ENCODE data around the gene PODN. TPM values are rescaled to one million over a fixed set of nuclear protein-coding genes. Genes with fewer than 3 reads are reported as not detected.

PODN gene
- total and polyA plus RNA-seq, 2 of the 4 experiments (the other 2 are of a cell fraction) = 0.54 to 6.2 TPM

DNA sequence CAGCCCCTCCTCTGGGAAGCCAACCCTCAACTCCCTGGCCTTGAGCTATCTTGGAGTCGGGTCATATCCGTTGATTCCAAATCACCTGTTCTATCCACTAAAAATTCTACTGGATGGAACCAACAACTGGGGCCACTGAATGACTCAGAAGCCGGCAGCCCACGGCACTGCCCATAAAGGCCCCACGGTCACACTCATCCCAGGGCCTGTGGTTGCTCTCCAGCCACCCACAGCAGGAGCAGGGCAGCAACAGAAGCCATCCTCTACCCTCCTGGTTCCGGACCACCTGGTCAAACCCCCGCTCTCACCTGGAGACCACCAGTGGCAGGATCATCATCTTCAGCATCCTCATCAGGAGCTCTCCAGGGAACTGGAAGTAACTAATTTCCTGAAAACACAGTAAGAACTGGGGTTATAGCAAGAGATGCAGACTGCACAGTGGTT, 72.1 kb downstream of the PODN start:
- 93% methylated on average over 2 of the region's 7 CpGs; no CpG with 5 or more reads in 1 of the 2 experiments for WGBS, 2 experiments (ENCODE audit: extremely low coverage in 2 of 2, insufficient read length in 1 of 2)
- no peak overlapping the region for H3K4me3 ChIP-seq (ENCODE audit: insufficient read depth, low read depth, low read length)
- H2AK9ac ChIP-seq (replicated peaks; ENCODE audit: low read depth, low read length, poor library complexity) = peak overlapping the region; percentile 57
- peak overlapping the region; percentile 100 for H3K4ac ChIP-seq (ENCODE audit: low read depth, low read length)
- no TSS peak for BruUV-seq (replicated peaks)
- H3K27me3 ChIP-seq (ENCODE audit: control insufficient read depth, insufficient read depth, low read length) = no peaks in the 10 kb centered on the region
- H3K4me2 ChIP-seq (ENCODE audit: low read depth, low read length) = no peak overlapping the region
- dilution Hi-C loops (cut with HindIII; ENCODE audit: low sequenced_read_pairs, unreplicated experiment) = no loop called here
- no peak for DNase-seq
- H4K20me1 ChIP-seq (ENCODE audit: insufficient read depth, low read length) = no peaks in the 10 kb centered on the region
- peaks cover 21% of the 10 kb centered on the region for H3K9me1 ChIP-seq (ENCODE audit: insufficient read depth, low read length)
- peak overlapping the region; percentile 69; the same call in 2 of the 3 replicates for H2BK15ac ChIP-seq (ENCODE audit: low read depth, low read length)
- intact Hi-C loops (cut with micrococcal nuclease) = loop anchor here (2.0 kb wide), 1 partner anchor 25 kb away; no protein-coding TSS in a partner anchor
- H4K5ac ChIP-seq (ENCODE audit: low read depth, low read length) = peak overlapping the region; percentile 73
- in situ Hi-C loops (cut with MboI; ENCODE audit: low sequenced_read_pairs) = no loop called here
- no peaks in the 10 kb centered on the region for H3K79me1 ChIP-seq (ENCODE audit: low read depth in 1 of 2, low read length in 2 of 2)
- peak overlapping the region; percentile 94 for H2BK120ac ChIP-seq (ENCODE audit: low read depth, low read length)
- peak overlapping the region; percentile 95 for H4K91ac ChIP-seq (ENCODE audit: insufficient read depth, low read depth, low read length)
- peak overlapping the region; percentile 28 for H2BK5ac ChIP-seq (ENCODE audit: low read depth, low read length, poor library complexity, severe bottlenecking)
- H2AFZ ChIP-seq (replicated peaks; ENCODE audit: low read length, poor library complexity) = peak overlapping the region; percentile 78
- ChIA-PET CTCF (interaction anchor here (0.8 kb wide), 1 partner anchor 22 kb away, joined by 3 read pairs; no protein-coding TSS in a partner anchor), POLR2A (ENCODE audit: unreplicated experiment) (no interaction called here)
- peak overlapping the region; percentile 5; the same call in 1 of the 2 replicates for H3K56ac ChIP-seq (ENCODE audit: extremely low read depth, insufficient read depth, low read length)
- H3K9me3 ChIP-seq (ENCODE audit: control insufficient read depth, insufficient read depth, low read length) = peaks cover 4% of the 10 kb centered on the region
- H3K27ac ChIP-seq (ENCODE audit: insufficient read depth, low read length) = peak overlapping the region; percentile 38; the same call in 1 of the 2 replicates
- peak overlapping the region; percentile 55 for H3K18ac ChIP-seq (ENCODE audit: low read depth, low read length)
- peak overlapping the region; percentile 88 for H3K23ac ChIP-seq (ENCODE audit: low read depth, low read length)
- ATAC-seq (ENCODE audit: low read depth) = no peak
- H3K9ac ChIP-seq (ENCODE audit: low read depth, low read length) = no peak overlapping the region
- H3K14ac ChIP-seq (replicated peaks; ENCODE audit: low read depth, low read length) = peak overlapping the region; percentile 85
- TF ChIP-seq, protein P1, sequence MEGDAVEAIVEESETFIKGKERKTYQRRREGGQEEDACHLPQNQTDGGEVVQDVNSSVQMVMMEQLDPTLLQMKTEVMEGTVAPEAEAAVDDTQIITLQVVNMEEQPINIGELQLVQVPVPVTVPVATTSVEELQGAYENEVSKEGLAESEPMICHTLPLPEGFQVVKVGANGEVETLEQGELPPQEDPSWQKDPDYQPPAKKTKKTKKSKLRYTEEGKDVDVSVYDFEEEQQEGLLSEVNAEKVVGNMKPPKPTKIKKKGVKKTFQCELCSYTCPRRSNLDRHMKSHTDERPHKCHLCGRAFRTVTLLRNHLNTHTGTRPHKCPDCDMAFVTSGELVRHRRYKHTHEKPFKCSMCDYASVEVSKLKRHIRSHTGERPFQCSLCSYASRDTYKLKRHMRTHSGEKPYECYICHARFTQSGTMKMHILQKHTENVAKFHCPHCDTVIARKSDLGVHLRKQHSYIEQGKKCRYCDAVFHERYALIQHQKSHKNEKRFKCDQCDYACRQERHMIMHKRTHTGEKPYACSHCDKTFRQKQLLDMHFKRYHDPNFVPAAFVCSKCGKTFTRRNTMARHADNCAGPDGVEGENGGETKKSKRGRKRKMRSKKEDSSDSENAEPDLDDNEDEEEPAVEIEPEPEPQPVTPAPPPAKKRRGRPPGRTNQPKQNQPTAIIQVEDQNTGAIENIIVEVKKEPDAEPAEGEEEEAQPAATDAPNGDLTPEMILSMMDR (conservative IDR thresholded peaks at IDR 0.05; ENCODE audit: low read depth, low read length) = no peak
- TF ChIP-seq, protein P2, sequence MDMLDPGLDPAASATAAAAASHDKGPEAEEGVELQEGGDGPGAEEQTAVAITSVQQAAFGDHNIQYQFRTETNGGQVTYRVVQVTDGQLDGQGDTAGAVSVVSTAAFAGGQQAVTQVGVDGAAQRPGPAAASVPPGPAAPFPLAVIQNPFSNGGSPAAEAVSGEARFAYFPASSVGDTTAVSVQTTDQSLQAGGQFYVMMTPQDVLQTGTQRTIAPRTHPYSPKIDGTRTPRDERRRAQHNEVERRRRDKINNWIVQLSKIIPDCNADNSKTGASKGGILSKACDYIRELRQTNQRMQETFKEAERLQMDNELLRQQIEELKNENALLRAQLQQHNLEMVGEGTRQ (IDR thresholded peaks at IDR 0.05; ENCODE audit: low read depth, low read length) = no peak
- no peak for TF ChIP-seq POLR2A (IDR thresholded peaks at IDR 0.05; ENCODE audit: low read depth, low read length)
- TF ChIP-seq CHD1 (IDR thresholded peaks at IDR 0.05; ENCODE audit: low read depth, low read length) = no peak
- H3K4me1 ChIP-seq (ENCODE audit: control insufficient read depth, insufficient read depth, low read length) = peaks cover 11% of the 10 kb centered on the region
- H2AK5ac ChIP-seq (ENCODE audit: low read depth, low read length) = peak overlapping the region; percentile 76; the same call in 1 of the 2 replicates
- H3K36me3 ChIP-seq (ENCODE audit: control insufficient read depth, insufficient read depth, low read length) = no peaks in the 10 kb centered on the region
- peak overlapping the region; percentile 97 for H2BK20ac ChIP-seq (ENCODE audit: low read depth, low read length)
- H4K8ac ChIP-seq (ENCODE audit: low read depth in 2 of 2, low read length in 2 of 2) = peak overlapping the region; percentile 71 to 93; a peak in 2 of 4 replicates

Small RNAs within 50 kb of the gene (microRNA-seq; reads per million reads assigned to microRNA genes)
- gene HIGD1AP11 (ENCODE audit: insufficient read depth, insufficient read length) = not detected

Small RNAs within 50 kb of the gene (small RNA-seq; reads per million reads assigned to genes)
- 0 reads per million in 5 experiments for gene HIGD1AP11

Other genes with a start within 250 kb of the PODN start
- 1.9 and 2.0 TPM in 2 replicates for gene ZYG11A, start 219.5 kb upstream of the PODN start, total RNA-seq (2012; rRNA removed)
- gene ZYG11A, start 219.5 kb upstream of the PODN start, polyA plus RNA-seq (2012; rRNA removed) = 0.49 and 0.63 TPM in 2 replicates
- gene ECHDC2, start 140.5 kb upstream of the PODN start, total RNA-seq (2012; rRNA removed) = 5.8 and 6.3 TPM in 2 replicates
- 24.6 and 29.4 TPM in 2 replicates for gene ECHDC2, start 140.5 kb upstream of the PODN start, polyA plus RNA-seq (2012; rRNA removed)
- gene SCP2, start 134.9 kb upstream of the PODN start, total RNA-seq (2012; rRNA removed) = 70.4 and 140 TPM in 2 replicates
- 66.1 and 83.1 TPM in 2 replicates for gene SCP2, start 134.9 kb upstream of the PODN start, polyA plus RNA-seq (2012; rRNA removed)
- gene SLC1A7, start 80.4 kb downstream of the PODN start, total RNA-seq (2012; rRNA removed) = not detected in 2 replicates
- 0.05 and 0.06 TPM in 2 replicates for gene SLC1A7, start 80.4 kb downstream of the PODN start, polyA plus RNA-seq (2012; rRNA removed)
- 14.2 and 16.0 TPM in 2 replicates for gene CPT2, start 134.6 kb downstream of the PODN start, total RNA-seq (2012; rRNA removed)
- 13.6 and 15.8 TPM in 2 replicates for gene CPT2, start 134.6 kb downstream of the PODN start, polyA plus RNA-seq (2012; rRNA removed)
- 37.5 and 41.0 TPM in 2 replicates for gene CZIB, start 158.4 kb downstream of the PODN start, total RNA-seq (2012; rRNA removed)
- gene CZIB, start 158.4 kb downstream of the PODN start, polyA plus RNA-seq (2012; rRNA removed) = 55.5 and 58.9 TPM in 2 replicates
- 3.8 and 26.4 TPM in 2 replicates for gene MAGOH, start 176.3 kb downstream of the PODN start, total RNA-seq (2012; rRNA removed)
- 19.0 and 26.3 TPM in 2 replicates for gene MAGOH, start 176.3 kb downstream of the PODN start, polyA plus RNA-seq (2012; rRNA removed)